Heart right ventricle (tissue), 16 donors: ENCODE measurements around the gene BTC. TPM values are rescaled to one million over a fixed set of nuclear protein-coding genes. Genes with fewer than 3 reads are reported as not detected.

Source experiments
- ATAC-seq, 8 donors: fragments of 200-7000 bp; cut with Tn5 transposase; one replicate each; pipeline ENCODE4 v1.9.1; 2020; ENCODE audit warnings: mild to moderate bottlenecking in 8 of 8, moderate library complexity in 8 of 8, moderate number of reproducible peaks in 1 of 8
- DNase-seq, 2 donors: peaks; one replicate each; pipeline ENCODE4 v3.0.0-alpha.2; 2020
- H3K27ac ChIP-seq, 10 donors: fragments of 200-600 bp; sonication (generic) in 2 of 10; one replicate each; pipeline versions ENCODE4 v1.5.0 to v1.8.0; 2020 to 2022; ENCODE audit warnings: mild to moderate bottlenecking in 3 of 10
- H3K27me3 ChIP-seq, 7 donors: fragments of 200-600 bp; one replicate each; pipeline ENCODE4 v1.8.0; 2021 to 2022; ENCODE audit warnings: mild to moderate bottlenecking in 2 of 7
- H3K36me3 ChIP-seq, 9 donors: fragments of 200-600 bp; sonication (generic) in 1 of 9; one replicate each; pipeline versions ENCODE4 v1.5.0 to v1.8.0; 2020 to 2022; ENCODE audit warnings: mild to moderate bottlenecking in 2 of 9
- H3K4me1 ChIP-seq, 9 donors: fragments of 200-600 bp; sonication (generic) in 1 of 9; one replicate each; pipeline versions ENCODE4 v1.5.0 to v1.8.0; 2020 to 2022; ENCODE audit warnings: mild to moderate bottlenecking in 4 of 9
- H3K4me3 ChIP-seq, 10 donors: fragments of 200-600 bp; sonication (generic) in 2 of 10; one replicate each; pipeline versions ENCODE4 v1.5.0 to v1.8.0; 2020 to 2022; ENCODE audit warnings: mild to moderate bottlenecking in 7 of 10, moderate library complexity in 2 of 10
- H3K9me3 ChIP-seq, 11 donors: fragments of 200-600 bp in 10 of 11; sonication (generic) in 2 of 11; one replicate each; pipeline versions ENCODE4 v1.5.0 to v1.8.0; 2013 to 2022; ENCODE audit warnings: mild to moderate bottlenecking in 2 of 11, control low read depth in 1 of 11, moderate library complexity in 1 of 11
- WGBS, 2 donors: extraction: QIAGEN DNeasy Blood & Tissue Kit; methylation state at CpG; one replicate each; pipeline ENCODE4 v1.1.7; 2013; ENCODE audit warnings: inconsistent platforms in 1 of 2; 5-methylcytosine and 5-hydroxymethylcytosine counted together
- intact Hi-C, 10 donors: fragments of 100-400 bp; cut with DNase I; formaldehyde crosslinking; loops; one replicate each; pipeline versions ENCODE4 v1.11.1 to v1.14.2; 2022
- polyA plus RNA-seq, 2 donors: library from polyadenylated mRNA; stranded (reverse); fragments of 200-250 nt; gene quantifications; one replicate each; pipeline ENCODE4 v1.2.3, GENCODE V29; 2013
- total RNA-seq, 10 donors: library from RNA; stranded (reverse); fragmentation: NEBNext Ultra II Directional in 3 of 10; extraction: Animal tissue kit (Norgen Biotek cat#: 25700) in 3 of 10; gene quantifications; one replicate each; pipeline versions ENCODE4 v1.2.1 to v1.2.4, GENCODE V29; 2021 to 2023
- TF ChIP-seq, protein P1 (sequence below), 9 donors: fragments of 200-600 bp; sonication (generic) in 2 of 9; IDR thresholded peaks; one replicate each; pipeline versions ENCODE4 v1.5.0 to v1.8.0; 2021 to 2022; ENCODE audit warnings: antibody characterized with exemption in 9 of 9, mild to moderate bottlenecking in 5 of 9, moderate library complexity in 1 of 9
- donor health status: Arrhythmogenic right ventricular cardiomyopathy.
- donor health status: ischemic (EF 13 %, LVEDD 7.1; RV severe dilation, severe dysfunction).
- donor health status: healthy with polysubstance abuse.
- donor health status: DM: no; HTN: yes; CAD: no.
- donor health status: DM: no; HTN: no; CAD: no.
- donor health status: ischemic (EF 25% LVEDD 6.9; RV normal size, moderate dysfunction).
- donor health status: ischemic (EF 25% LVEDD 5.7; RV mildly dilated, moderate dysfunction).
- donor health status: healthy.
- donor health status: DM: yes; HTN: yes; CAD: no.
- donor health status: Ischemic cardiomyopathy.
- donor health status: ischemic (EF 35%, LVEDD 5.7; RV mildly dilated, moderate dysfunction).
- donor health status: nonischemic (EF 11% LVEDD 7.7; RV severe dilation, severe dysfunction).
- donor health status: DM: yes; HTN: yes; CAD: no.
- donor health status: PGD.
- donor health status: ischemic (EF 29% LVEDD 5.4; RV normal size, mild dysfunction).
- donor health status: nonischemic (EF 23%, LVEDD 6.1; RV moderate dilation, normal function).

The BTC gene
- total and polyA plus RNA-seq, 12 donors: 0.03 to 0.88 (median 0.26) TPM; not detected in 1

DNA sequence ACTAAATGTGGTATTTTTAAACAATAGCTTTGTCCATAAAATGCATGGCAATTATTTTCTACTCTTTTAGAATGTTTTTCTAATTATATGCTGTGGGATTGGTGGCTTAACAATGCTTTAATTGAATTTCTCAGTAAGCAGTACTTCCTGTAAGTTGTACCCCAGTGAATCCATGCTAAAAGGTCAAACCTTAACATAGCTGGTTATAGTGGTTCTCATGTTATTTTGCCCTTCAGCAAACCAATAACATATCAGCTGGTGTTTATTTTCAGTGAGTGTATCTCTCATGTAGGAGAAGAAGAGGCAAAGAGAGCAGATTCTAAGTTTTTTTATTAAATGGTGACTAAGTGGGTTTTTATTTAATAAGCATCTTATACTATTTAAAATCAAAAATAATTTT is 41.5 kb downstream of the BTC start:
- TF ChIP-seq, protein P1, sequence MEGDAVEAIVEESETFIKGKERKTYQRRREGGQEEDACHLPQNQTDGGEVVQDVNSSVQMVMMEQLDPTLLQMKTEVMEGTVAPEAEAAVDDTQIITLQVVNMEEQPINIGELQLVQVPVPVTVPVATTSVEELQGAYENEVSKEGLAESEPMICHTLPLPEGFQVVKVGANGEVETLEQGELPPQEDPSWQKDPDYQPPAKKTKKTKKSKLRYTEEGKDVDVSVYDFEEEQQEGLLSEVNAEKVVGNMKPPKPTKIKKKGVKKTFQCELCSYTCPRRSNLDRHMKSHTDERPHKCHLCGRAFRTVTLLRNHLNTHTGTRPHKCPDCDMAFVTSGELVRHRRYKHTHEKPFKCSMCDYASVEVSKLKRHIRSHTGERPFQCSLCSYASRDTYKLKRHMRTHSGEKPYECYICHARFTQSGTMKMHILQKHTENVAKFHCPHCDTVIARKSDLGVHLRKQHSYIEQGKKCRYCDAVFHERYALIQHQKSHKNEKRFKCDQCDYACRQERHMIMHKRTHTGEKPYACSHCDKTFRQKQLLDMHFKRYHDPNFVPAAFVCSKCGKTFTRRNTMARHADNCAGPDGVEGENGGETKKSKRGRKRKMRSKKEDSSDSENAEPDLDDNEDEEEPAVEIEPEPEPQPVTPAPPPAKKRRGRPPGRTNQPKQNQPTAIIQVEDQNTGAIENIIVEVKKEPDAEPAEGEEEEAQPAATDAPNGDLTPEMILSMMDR (IDR thresholded peaks at IDR 0.05): no peak

DNA sequence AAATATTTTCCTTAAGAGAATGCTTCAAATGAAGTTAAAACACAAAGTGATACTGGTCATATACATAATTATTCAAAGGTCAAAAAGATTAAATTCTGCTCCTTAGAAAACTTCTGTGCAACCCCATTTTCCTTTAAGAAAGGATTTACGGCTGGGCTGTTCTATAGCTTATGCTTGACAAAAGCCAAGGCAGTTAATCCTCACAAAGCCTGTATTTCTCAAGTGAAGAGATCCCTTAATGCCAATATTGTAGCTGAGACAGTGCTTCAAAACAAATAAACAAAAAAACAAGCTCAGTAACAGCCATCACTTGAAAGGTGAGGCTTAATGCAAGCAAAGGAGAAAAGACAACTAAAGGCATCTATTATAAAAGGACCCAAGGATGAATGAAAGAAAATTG is 42.5 kb downstream of the BTC start:
- Histone ChIP-seq H3K9me3 (no peaks in the 10 kb centered on the region), H3K27ac (no peak overlapping the region), H3K4me3 (no peak overlapping the region), H3K4me1 (no peaks in the 10 kb centered on the region), H3K36me3 (no peaks in the 10 kb centered on the region), H3K27me3 (no peaks in the 10 kb centered on the region)
- WGBS, 2 donors: 82 to 98% methylated on average over 1 of the region's 1 CpG
- no peak for DNase-seq
- TF ChIP-seq, protein P1 (IDR thresholded peaks at IDR 0.05): no peak
- intact Hi-C loops: no loop called here
- ATAC-seq: no peak

More for the DNA sequence above, 41.5 kb downstream of the BTC start:
- intact Hi-C loops: no loop called here
- no peaks in the 10 kb centered on the region for H3K36me3 ChIP-seq
- ATAC-seq: no peak
- no peak overlapping the region for H3K4me3 ChIP-seq
- H3K27ac ChIP-seq: no peak overlapping the region
- DNase-seq: no peak
- H3K27me3 ChIP-seq: no peaks in the 10 kb centered on the region
- H3K9me3 ChIP-seq: no peaks in the 10 kb centered on the region
- no peaks in the 10 kb centered on the region for H3K4me1 ChIP-seq

DNA sequence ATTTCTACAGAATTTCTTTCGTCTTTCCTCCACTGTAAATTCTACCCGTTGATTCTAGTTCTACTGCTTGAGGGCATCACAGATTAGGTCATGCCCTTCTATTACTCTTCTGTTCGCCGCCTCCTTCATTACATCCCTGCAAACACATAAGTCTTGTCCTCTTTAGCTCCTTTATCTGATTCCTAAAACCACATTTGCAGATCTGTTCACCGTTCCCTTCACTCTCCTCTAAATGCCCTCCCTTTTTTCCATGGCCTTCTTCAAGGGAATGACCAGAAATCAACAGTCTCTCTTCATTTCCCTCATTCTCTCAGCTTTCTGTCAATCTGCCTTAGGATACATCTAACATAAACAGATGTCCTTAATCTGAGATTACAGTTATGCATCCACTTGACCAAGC is 43.1 kb downstream of the BTC start:
- Histone ChIP-seq H3K4me1 (no peaks in the 10 kb centered on the region), H3K27me3 (no peaks in the 10 kb centered on the region), H3K27ac (no peak overlapping the region), H3K4me3 (no peak overlapping the region), H3K36me3 (no peaks in the 10 kb centered on the region), H3K9me3 (no peaks in the 10 kb centered on the region)
- intact Hi-C loops: no loop called here
- DNase-seq (no peak), ATAC-seq (no peak)
- TF ChIP-seq, protein P1 (IDR thresholded peaks at IDR 0.05): no peak
- WGBS, 2 donors: 62 to 86% methylated on average over 5 of the region's 5 CpGs

DNA sequence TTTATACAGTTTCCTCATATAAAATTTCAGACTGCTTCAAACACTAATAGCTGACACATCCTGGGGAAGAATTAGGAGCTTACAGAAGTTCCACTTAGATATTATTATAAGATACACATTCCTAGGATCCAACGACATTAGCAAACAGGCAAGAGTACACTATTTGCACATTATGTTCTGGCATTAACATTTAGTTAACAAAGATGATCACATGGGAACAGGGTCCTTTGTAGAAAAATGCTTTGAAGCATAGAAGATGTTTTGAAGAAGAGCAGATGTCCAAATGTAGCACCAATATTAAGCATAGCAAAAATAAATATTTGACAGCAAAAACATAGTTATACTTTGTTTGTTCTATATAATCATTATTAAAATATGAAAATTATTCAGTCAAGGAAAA is 52.1 kb downstream of the BTC start:
- WGBS, 2 donors: 52 to 58% methylated on average over 1 of the region's 1 CpG
- no peaks in the 10 kb centered on the region for H3K36me3 ChIP-seq
- H3K9me3 ChIP-seq: no peaks in the 10 kb centered on the region
- H3K4me3 ChIP-seq: no peak overlapping the region
- no peaks in the 10 kb centered on the region for H3K27me3 ChIP-seq
- no peak for DNase-seq
- H3K27ac ChIP-seq: no peak overlapping the region
- TF ChIP-seq, protein P1 (IDR thresholded peaks at IDR 0.05): no peak
- H3K4me1 ChIP-seq: no peaks in the 10 kb centered on the region
- intact Hi-C loops: no loop called here
- ATAC-seq: no peak
